Breast epithelium (tissue), 4 donors: ENCODE measurements around the gene GSTP1. TPM values are rescaled to one million over a fixed set of nuclear protein-coding genes. Genes with fewer than 3 reads are reported as not detected.

ENCODE experiments used
- DNase-seq, 2 donors: peaks; one replicate each; pipeline ENCODE4 v3.0.0-alpha.2; 2019; ENCODE audit warnings: low spot score in 2 of 2
- H3K27ac ChIP-seq, 2 donors: fragments of 200-600 bp; sonication (generic) in 1 of 2; one replicate each; pipeline ENCODE4 v1.5.1; 2016 to 2019; ENCODE audit warnings: mild to moderate bottlenecking in 1 of 2
- H3K27me3 ChIP-seq, 2 donors: fragments of 200-600 bp; sonication (generic) in 1 of 2; one replicate each; pipeline versions ENCODE4 v1.5.1 to v1.6.0; 2017 to 2019; ENCODE audit warnings: control low read depth in 1 of 2, mild to moderate bottlenecking in 1 of 2
- H3K36me3 ChIP-seq: fragments of 200-600 bp; one replicate; pipeline ENCODE4 v1.5.1; 2019
- H3K4me1 ChIP-seq, 2 donors: fragments of 200-600 bp; sonication (generic); one replicate each; pipeline ENCODE4 v1.5.1; 2016 to 2019; ENCODE audit warnings: control low read depth in 1 of 2
- H3K4me3 ChIP-seq, 3 donors: fragments of 200-600 bp; sonication (generic); 1 replicate in 2 of 3; 2 replicates in 1 of 3; pipeline ENCODE4 v1.5.1; 2016 to 2019; ENCODE audit warnings: mild to moderate bottlenecking in 3 of 3, moderate library complexity in 2 of 3
- H3K9me3 ChIP-seq, 2 donors: fragments of 200-600 bp; sonication (generic) in 1 of 2; one replicate each; pipeline ENCODE4 v1.5.1; 2016 to 2019; ENCODE audit warnings: control low read depth in 1 of 2
- CTCF ChIP-seq, 3 donors: fragments of 450-650 bp; IDR thresholded peaks; one replicate each; pipeline ENCODE4 v1.5.1; 2016 to 2017; ENCODE audit warnings: antibody characterized with exemption in 3 of 3, mild to moderate bottlenecking in 3 of 3, moderate library complexity in 3 of 3
- POLR2A ChIP-seq: fragments of 450-650 bp; IDR thresholded peaks from one replicate; pipeline ENCODE4 v1.6.1; 2016; ENCODE audit warnings: antibody characterized with exemption, mild to moderate bottlenecking, moderate library complexity
- POLR2AphosphoS5 ChIP-seq, 3 donors: sonication (generic); formaldehyde crosslinking; IDR thresholded peaks; one replicate each; pipeline ENCODE4 v1.6.1; 2017; ENCODE audit warnings: antibody characterized with exemption in 3 of 3
- intact Hi-C: fragments of 100-400 bp; cut with DNase I; formaldehyde crosslinking; loops from one replicate; pipeline ENCODE4 v1.15.1; 2023; ENCODE audit warnings: low total_unique reads
- total RNA-seq, 3 donors: library from RNA; depleted of rRNA; stranded (reverse); fragments of >200 nt; gene quantifications; one replicate each; pipeline ENCODE4 v1.1.0, GENCODE V29; 2016

Gene GSTP1
- total RNA-seq, 3 donors from 2014 or later = 552 to 1,029 (median 1,013) TPM

GRCh38 chr11:67611704-67612587, 28.3 kb downstream of the GSTP1 start:
- Histone ChIP-seq H3K4me3 (no peak overlapping the region), H3K36me3 (no peaks in the 10 kb centered on the region), H3K27ac (no peak overlapping the region), H3K4me1 (peaks cover 0 to 8% of the 10 kb centered on the region in 2 donors), H3K27me3 (no peaks in the 10 kb centered on the region), H3K9me3 (no peaks in the 10 kb centered on the region)
- intact Hi-C loops = no loop called here
- TF ChIP-seq POLR2AphosphoS5 (IDR thresholded peaks at IDR 0.05) = no peak
- TF ChIP-seq POLR2A = no peak
- no peak for TF ChIP-seq CTCF (IDR thresholded peaks at IDR 0.05)
- DNase-seq = no peak

GRCh38 chr11:67612751-67613150, 29.1 kb downstream of the GSTP1 start:
- peaks cover 0 to 8% of the 10 kb centered on the region in 2 donors for H3K4me1 ChIP-seq
- no peaks in the 10 kb centered on the region for H3K27me3 ChIP-seq
- H3K27ac ChIP-seq = no peak overlapping the region
- no peak for DNase-seq
- intact Hi-C loops = no loop called here
- H3K4me3 ChIP-seq = no peak overlapping the region
- H3K36me3 ChIP-seq = no peaks in the 10 kb centered on the region
- TF ChIP-seq POLR2AphosphoS5 (IDR thresholded peaks at IDR 0.05) (no peak), POLR2A (no peak), CTCF (IDR thresholded peaks at IDR 0.05) (no peak)
- H3K9me3 ChIP-seq = no peaks in the 10 kb centered on the region

GRCh38 chr11:67613313-67613959, 29.8 kb downstream of the GSTP1 start:
- Histone ChIP-seq H3K4me3 (peak overlapping the region; percentile 34 to 71 (median 53)), H3K9me3 (no peaks in the 10 kb centered on the region), H3K27ac (peak overlapping the region; percentile 79 to 81), H3K36me3 (no peaks in the 10 kb centered on the region), H3K4me1 (peaks cover 0 to 8% of the 10 kb centered on the region in 2 donors), H3K27me3 (no peaks in the 10 kb centered on the region)
- DNase-seq = no peak
- intact Hi-C loops = no loop called here
- TF ChIP-seq POLR2A = no peak
- TF ChIP-seq CTCF (IDR thresholded peaks at IDR 0.05) = no peak
- TF ChIP-seq POLR2AphosphoS5 (IDR thresholded peaks at IDR 0.05) = no peak

GRCh38 chr11:67613960-67614715, 30.5 kb downstream of the GSTP1 start:
- intact Hi-C loops = no loop called here
- H3K4me1 ChIP-seq = peaks cover 0 to 8% of the 10 kb centered on the region in 2 donors
- no peaks in the 10 kb centered on the region for H3K36me3 ChIP-seq
- TF ChIP-seq CTCF (IDR thresholded peaks at IDR 0.05) (peak; percentile 44 to 61 (median 46)), POLR2AphosphoS5 (IDR thresholded peaks at IDR 0.05) (peak in 1 of 3 donors; percentile 37), POLR2A (no peak)
- H3K4me3 ChIP-seq = peak overlapping the region; percentile 34 to 71 (median 53)
- no peaks in the 10 kb centered on the region for H3K9me3 ChIP-seq
- H3K27ac ChIP-seq = peak overlapping the region; percentile 79 to 81
- no peaks in the 10 kb centered on the region for H3K27me3 ChIP-seq
- peak in 1 of 2 donors; percentile 61 for DNase-seq
